Suprapubic skin (tissue), 4 donors: Measurements from ENCODE around the gene EYA2.

Experiments used
- CTCF ChIP-seq, 2 donors: fragments of 200-600 bp in 1 of 2; fragments of 450-650 bp in 1 of 2; sonication (generic) in 1 of 2; IDR thresholded peaks; one replicate each; pipeline ENCODE4 v1.5.1; 2016 to 2019; ENCODE audit warnings: antibody characterized with exemption in 2 of 2, mild to moderate bottlenecking in 1 of 2, moderate library complexity in 1 of 2
- EP300 ChIP-seq: sonication (generic); formaldehyde crosslinking; IDR thresholded peaks from one replicate; pipeline ENCODE4 v1.6.1; 2017; ENCODE audit warnings: antibody characterized with exemption
- POLR2A ChIP-seq, 2 donors: fragments of 450-650 bp; IDR thresholded peaks; one replicate each; pipeline ENCODE4 v1.6.1; 2017; ENCODE audit warnings: antibody characterized with exemption in 2 of 2, mild to moderate bottlenecking in 2 of 2, moderate library complexity in 2 of 2
- POLR2AphosphoS5 ChIP-seq, 3 donors: sonication (generic); formaldehyde crosslinking; IDR thresholded peaks; one replicate each; pipeline ENCODE4 v1.6.1; 2017; ENCODE audit warnings: antibody characterized with exemption in 3 of 3

- TF ChIP-seq CTCF (IDR thresholded peaks at IDR 0.05): no peak
- TF ChIP-seq POLR2A (IDR thresholded peaks at IDR 0.05): no peak
- TF ChIP-seq EP300: no peak
- no peak for TF ChIP-seq POLR2AphosphoS5 (IDR thresholded peaks at IDR 0.05)
Observed at GRCh38 chr20:47202733-47203667, 308.4 kb downstream of the EYA2 start.
